OCI-LY7 (cell line): ENCODE data around the gene C2orf42. TPM values are rescaled to one million over a fixed set of nuclear protein-coding genes. Genes with fewer than 3 reads are reported as not detected.

Experiments used
- BruUV-seq: library from RNA; stranded (reverse); fragments of 400-500 nt; replicated peaks from 2 replicates; lab custom pipeline; 2021; lab: Mats Ljungman, UMichigan
- CTCF ChIA-PET: fragments of 300-600 bp; sonication (Branson Sonifier 250); formaldehyde crosslinking; loops from one replicate; lab custom pipeline; 2022; ENCODE audit warnings: antibody characterized with exemption; ENCODE audit not compliant: unreplicated experiment; lab: Charles Lee
- POLR2A ChIA-PET: fragments of 300-600 bp; sonication (Branson Sonifier 250); formaldehyde crosslinking; loops from one replicate; lab custom pipeline; 2022; ENCODE audit warnings: antibody characterized with exemption; lab: Charles Lee
- DNase-seq: peaks from one replicate; pipeline ENCODE4 v3.0.0-alpha.2; 2015; ENCODE audit warnings: low spot score
- H2AFZ ChIP-seq: fragments of 200-600 bp; sonication (generic), shearing (Covaris generic); 2 replicates; pipeline ENCODE4 v1.6.1; 2014; ENCODE audit warnings: mild to moderate bottlenecking, antibody characterized with exemption, low read length, moderate library complexity
- H3K27ac ChIP-seq: fragments of 200-600 bp; sonication (generic); 2 replicates; pipeline ENCODE4 v1.5.1; 2014; ENCODE audit warnings: mixed run types, low read depth, mild to moderate bottlenecking, moderate library complexity, low read length, inconsistent platforms; ENCODE audit not compliant: poor library complexity, severe bottlenecking
- H3K36me3 ChIP-seq: fragments of 200-600 bp; sonication (generic); 2 replicates; pipeline ENCODE4 v1.6.1; 2014; ENCODE audit warnings: mild to moderate bottlenecking, antibody characterized with exemption, low read length, moderate library complexity, mixed read lengths; ENCODE audit not compliant: insufficient read depth
- H3K4me1 ChIP-seq: fragments of 200-600 bp; sonication (generic); 2 replicates; pipeline ENCODE4 v1.5.1; 2014; ENCODE audit warnings: mild to moderate bottlenecking, low read length; ENCODE audit not compliant: insufficient read depth, poor library complexity, severe bottlenecking
- H3K4me2 ChIP-seq: fragments of 200-600 bp; sonication (generic); 2 replicates; pipeline ENCODE4 v1.6.1; 2014; ENCODE audit warnings: mild to moderate bottlenecking, low read length
- H3K4me3 ChIP-seq: fragments of 200-600 bp; sonication (generic); 2 replicates; pipeline ENCODE4 v1.5.1; 2014; ENCODE audit warnings: mild to moderate bottlenecking, low read depth, low read length; ENCODE audit not compliant: poor library complexity, severe bottlenecking
- H3K79me2 ChIP-seq: fragments of 200-600 bp; sonication (generic); 2 replicates; pipeline ENCODE4 v1.6.1; 2016; ENCODE audit warnings: low read depth, mild to moderate bottlenecking, low read length, moderate library complexity, mixed read lengths; ENCODE audit not compliant: insufficient read depth
- H3K9me2 ChIP-seq: fragments of 200-600 bp; sonication (generic); 2 replicates; pipeline ENCODE4 v1.6.1; 2016; ENCODE audit warnings: mild to moderate bottlenecking, low read length, mixed read lengths; ENCODE audit not compliant: insufficient read depth
- H3K9me3 ChIP-seq: fragments of 200-600 bp; sonication (generic); 2 replicates; pipeline ENCODE4 v1.6.1; 2014; ENCODE audit warnings: mild to moderate bottlenecking, mixed run types, low read length, mixed read lengths
- H4K20me1 ChIP-seq: fragments of 200-600 bp; sonication (generic); 2 replicates; pipeline ENCODE4 v1.6.1; 2014; ENCODE audit warnings: mild to moderate bottlenecking, antibody characterized with exemption, low read length, moderate library complexity, mixed read lengths; ENCODE audit not compliant: insufficient read depth
- CTCF ChIP-seq: fragments of 200-600 bp; sonication (generic); conservative IDR thresholded peaks from 2 replicates; pipeline ENCODE4 v1.5.1; 2014; ENCODE audit warnings: mild to moderate bottlenecking, antibody characterized with exemption, low read length, moderate library complexity, mixed read lengths
- EZH2phosphoT487 ChIP-seq: fragments of 200-600 bp; sonication (generic); IDR thresholded peaks from 2 replicates; pipeline ENCODE4 v1.6.1; 2018; ENCODE audit warnings: low read depth, borderline replicate concordance, mild to moderate bottlenecking, mixed run types, antibody characterized with exemption, low read length, moderate library complexity, mixed read lengths
- intact Hi-C: fragments of 100-400 bp; cut with micrococcal nuclease; formaldehyde crosslinking; loops from one replicate; pipeline ENCODE4 v1.10.0; 2022; ENCODE audit not compliant: unreplicated experiment
- total RNA-seq, 2 experiments: library from RNA; depleted of rRNA in 1 of 2; stranded (reverse); fragments of >200 nt in 1 of 2; shearing (Covaris generic) in 1 of 2; gene quantifications; 2 replicates each; pipeline ENCODE4 v1.2.3, GENCODE V29; 2014 to 2022

C2orf42 gene
- total RNA-seq, 2 experiments from 2014 or later: 19.0 to 24.5 TPM

- Histone ChIP-seq H3K9me3 (no peaks in the 10 kb centered on the region), H3K4me2 (peak overlapping the region; percentile 64), H3K4me1 (peaks cover 98% of the 10 kb centered on the region), H3K79me2 (peaks cover 4% of the 10 kb centered on the region; the same call in 1 of the 2 replicates), H3K4me3 (no peak overlapping the region), H3K9me2 (no peaks in the 10 kb centered on the region), H3K36me3 (no peaks in the 10 kb centered on the region), H2AFZ (no peak overlapping the region), H4K20me1 (no peaks in the 10 kb centered on the region), H3K27ac (peak overlapping the region; percentile 83)
- no peak for TF ChIP-seq EZH2phosphoT487
- TF ChIP-seq CTCF: no peak
- no TSS peak for BruUV-seq
- ChIA-PET CTCF (interaction anchor here (0.7 to 1.5 kb wide), 2 partner anchors 11 to 14 kb away, joined by 3 to 4 read pairs; no protein-coding TSS in a partner anchor), POLR2A (interaction anchor here (0.6 to 6.8 kb wide), 10 partner anchors 13 to 1580 kb away, joined by 3 to 129 read pairs (median 10); no protein-coding TSS in a partner anchor)
- no peak for DNase-seq
- intact Hi-C loops: loop anchor here (10.0 kb wide), 2 partner anchors 942 to 1358 kb away; partner anchors contain the start of gene NAGK
Observed at GRCh38 chr2:70122470-70122869, 68.3 kb downstream of the C2orf42 start.

- intact Hi-C loops: loop anchor here (1.0 to 10.0 kb wide), 3 partner anchors 18 to 1357 kb away; partner anchors contain the start of gene NAGK
- ChIA-PET POLR2A (interaction anchor here (0.6 to 6.8 kb wide), 11 partner anchors 11 to 136 kb away, joined by 3 to 129 read pairs (median 7); partner anchors contain the start of genes C2orf42 and PCYOX1), CTCF (interaction anchor here (0.7 to 1.5 kb wide), 3 partner anchors 12 to 28 kb away, joined by 3 to 4 read pairs (median 4); no protein-coding TSS in a partner anchor)
- BruUV-seq: TSS peak; percentile 44
- Histone ChIP-seq H2AFZ (peak overlapping the region; percentile 27; the same call in 1 of the 2 replicates), H3K9me3 (no peaks in the 10 kb centered on the region), H4K20me1 (no peaks in the 10 kb centered on the region), H3K27ac (peak overlapping the region; percentile 83), H3K4me2 (peak overlapping the region; percentile 64), H3K36me3 (no peaks in the 10 kb centered on the region), H3K79me2 (no peaks in the 10 kb centered on the region), H3K9me2 (no peaks in the 10 kb centered on the region), H3K4me1 (peaks cover 98% of the 10 kb centered on the region), H3K4me3 (peak overlapping the region; percentile 9)
- DNase-seq: no peak
- no peak for TF ChIP-seq EZH2phosphoT487
- TF ChIP-seq CTCF: no peak
Observed at GRCh38 chr2:70121627-70122372, 69.0 kb downstream of the C2orf42 start.
